CD4-positive, alpha-beta T cell treated with Interferon gamma for 1 hour (primary cell): Measurements from ENCODE around the gene UBE2E2.
"Not testable (repeated sequence)": the region's sequence is repeated elsewhere in the genome, so short reads cannot be mapped to it uniquely, and the experiment has no call there.

ENCODE experiments used
- DNase-seq: peaks from one replicate; pipeline ENCODE4 v3.0.0-alpha.2; 2020

The UBE2E2 gene

DNA sequence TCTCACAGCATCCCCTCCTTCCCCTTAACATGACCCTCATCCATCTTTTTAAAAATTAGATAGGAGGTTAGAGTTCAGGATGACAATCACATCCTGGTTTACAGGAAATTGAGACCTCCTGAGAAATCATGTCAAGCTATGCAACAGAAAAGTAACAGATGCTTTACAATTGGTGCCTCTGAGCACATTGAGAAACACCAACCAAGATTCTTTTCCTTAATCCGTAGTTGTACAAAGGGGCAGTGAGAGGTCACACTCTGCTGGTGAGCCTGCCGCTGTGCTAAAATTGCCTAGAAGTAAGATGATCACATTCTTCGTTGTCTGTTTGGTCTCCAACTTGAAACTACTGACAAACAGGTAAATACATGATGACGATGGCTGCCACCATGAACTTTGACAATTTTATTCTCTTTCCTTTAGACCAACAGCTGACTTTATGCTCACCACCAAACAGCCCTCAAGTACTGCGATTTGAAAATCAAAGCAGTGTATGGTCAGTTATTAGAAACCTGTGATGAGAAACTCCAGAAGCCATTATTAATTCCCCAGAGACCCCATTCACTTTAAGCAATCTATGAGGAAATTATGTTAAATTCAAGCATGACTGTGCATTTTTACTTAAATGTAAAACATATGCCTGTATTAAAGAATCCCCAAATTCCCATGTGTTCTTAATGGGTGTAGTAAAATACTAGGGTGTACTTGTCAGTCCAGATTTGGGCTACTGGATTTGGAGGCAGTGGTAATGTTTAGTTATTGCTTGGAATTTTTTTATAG, 392.0 kb downstream of the UBE2E2 start:
- DNase-seq: no peak

DNA sequence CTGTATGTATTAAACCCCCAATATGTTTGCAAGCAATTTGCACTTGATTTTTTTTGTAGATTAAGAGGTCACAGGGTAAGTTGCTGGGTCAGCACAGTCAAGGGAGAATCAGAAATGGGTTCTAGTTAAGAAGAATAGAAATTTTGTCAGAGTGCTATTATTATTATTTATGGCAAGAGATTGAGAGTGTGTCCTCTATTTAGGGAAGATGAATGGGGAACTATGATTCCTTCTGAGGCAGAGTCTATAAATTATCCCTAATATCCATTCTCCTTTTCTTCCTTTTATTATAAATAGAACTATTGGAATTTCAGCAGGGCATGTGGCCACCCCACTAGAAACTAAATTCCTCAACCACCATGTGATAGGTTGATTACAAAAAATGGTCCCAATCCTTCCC, 392.7 kb downstream of the UBE2E2 start:
- no peak for DNase-seq

DNA sequence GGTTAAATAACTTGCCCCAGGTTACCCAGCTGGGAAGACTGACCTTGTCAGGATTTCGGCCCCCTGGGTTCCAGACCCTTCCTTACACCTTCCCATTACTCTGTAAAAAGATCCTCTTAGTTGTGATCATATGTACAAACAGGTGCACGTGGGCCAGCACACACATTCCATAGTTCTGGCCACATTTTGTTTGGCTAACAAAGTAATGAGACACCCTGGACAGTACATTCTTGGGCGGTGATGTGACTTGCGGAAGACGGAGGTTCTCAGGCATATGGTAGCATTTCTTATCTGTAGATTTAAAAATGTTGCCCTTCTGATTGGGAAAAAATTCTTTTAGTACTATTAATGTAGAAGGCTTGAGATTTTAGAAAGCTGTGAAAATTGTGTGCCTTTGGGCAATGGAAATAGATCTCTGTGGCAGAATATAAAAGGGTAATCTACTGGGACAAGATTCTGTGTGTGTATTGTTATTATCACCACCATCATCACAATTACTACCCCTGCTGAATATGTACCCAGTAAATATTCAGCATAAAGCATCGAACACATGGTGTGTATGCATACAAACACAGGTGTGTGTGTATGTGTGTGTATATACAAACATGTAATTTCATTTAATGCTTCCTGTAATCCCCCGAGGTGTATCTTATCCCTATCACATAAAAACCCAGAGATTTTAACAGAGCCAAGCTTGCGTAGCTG, 397.2 kb downstream of the UBE2E2 start:
- no peak for DNase-seq

DNA sequence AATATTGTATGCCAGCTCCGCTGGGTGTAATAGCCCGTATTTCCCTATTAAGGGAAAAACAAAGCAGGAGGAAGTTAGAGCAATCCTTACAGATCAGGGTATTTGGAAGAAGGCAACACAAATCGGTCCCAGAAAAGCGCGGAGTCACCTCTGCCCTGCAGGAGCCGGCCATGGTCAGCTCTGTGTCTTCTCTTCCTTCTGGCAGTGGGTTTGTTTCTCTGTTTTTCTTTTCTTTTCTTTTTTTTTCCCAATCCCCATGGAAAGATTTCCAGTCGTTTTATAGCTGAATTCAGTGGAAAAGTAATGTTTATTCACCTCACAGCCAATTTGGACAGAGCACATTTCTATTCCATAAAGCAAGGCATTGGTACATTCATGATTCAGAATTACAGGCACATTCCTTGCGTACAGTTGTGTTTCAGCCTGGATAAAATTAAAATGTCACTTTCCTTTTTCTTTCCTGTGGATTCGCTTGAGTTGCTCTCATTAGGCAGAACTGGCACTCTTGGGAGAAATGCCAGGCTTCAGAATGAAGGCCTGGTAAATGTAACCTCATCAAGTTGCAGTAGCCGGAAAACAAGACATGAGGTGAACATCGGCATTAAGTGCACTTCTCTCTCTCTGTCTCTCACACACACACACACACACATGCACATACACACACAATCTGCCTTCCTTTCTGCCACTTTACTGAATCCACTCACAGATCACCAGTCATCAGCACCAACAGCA, 398.1 kb downstream of the UBE2E2 start:
- DNase-seq: no peak

DNA sequence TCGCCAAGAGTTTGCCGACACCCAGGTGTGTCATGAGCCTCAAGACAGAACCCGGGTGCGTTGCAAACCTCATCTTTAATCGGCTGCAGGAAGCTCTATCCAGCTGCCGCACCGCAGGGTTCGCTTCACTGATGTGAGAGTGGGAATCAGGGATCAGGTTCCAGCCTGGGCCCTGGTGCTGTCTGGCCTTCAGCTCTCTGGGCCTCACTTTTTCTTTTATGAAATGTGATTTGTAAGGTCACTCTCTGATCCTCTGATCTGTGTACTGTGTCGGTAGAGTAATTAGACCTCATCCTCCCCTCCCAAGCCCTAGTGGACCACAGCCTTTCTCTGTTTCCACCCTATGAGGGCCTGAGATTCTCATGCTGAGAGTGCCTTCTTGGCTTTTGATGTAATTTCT, 399.8 kb downstream of the UBE2E2 start:
- DNase-seq: no peak

DNA sequence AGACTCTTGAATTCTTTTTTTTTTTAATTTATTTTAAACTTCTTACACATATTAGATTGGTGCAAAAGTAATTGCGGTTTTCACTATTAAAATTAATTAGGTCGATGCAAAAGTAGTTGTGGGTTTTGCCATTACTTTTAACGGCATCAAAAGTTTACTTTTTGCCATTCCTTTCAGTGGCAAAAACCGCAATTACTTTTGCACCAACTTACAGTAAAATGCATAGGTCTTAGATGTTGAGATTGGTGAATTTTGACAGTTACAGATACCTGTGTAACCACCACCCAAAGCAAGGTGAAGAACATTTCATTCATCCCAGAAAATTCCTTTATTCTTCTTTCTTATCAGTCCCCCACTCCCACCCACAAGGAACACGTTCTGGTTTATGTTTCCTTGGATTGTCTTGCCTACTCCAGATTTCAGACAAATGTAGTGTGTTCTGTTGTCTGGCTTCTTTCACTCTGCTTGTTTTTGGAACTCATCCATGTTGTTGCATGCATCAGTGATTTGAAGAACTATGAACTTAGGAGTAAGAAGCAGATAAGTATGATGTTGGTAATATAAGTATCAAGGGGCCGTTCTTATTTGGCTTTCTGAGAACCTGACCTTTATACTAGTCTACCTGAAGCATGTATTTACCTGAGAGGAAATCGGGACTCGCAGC, 404.2 kb downstream of the UBE2E2 start:
- DNase-seq: no peak

DNA sequence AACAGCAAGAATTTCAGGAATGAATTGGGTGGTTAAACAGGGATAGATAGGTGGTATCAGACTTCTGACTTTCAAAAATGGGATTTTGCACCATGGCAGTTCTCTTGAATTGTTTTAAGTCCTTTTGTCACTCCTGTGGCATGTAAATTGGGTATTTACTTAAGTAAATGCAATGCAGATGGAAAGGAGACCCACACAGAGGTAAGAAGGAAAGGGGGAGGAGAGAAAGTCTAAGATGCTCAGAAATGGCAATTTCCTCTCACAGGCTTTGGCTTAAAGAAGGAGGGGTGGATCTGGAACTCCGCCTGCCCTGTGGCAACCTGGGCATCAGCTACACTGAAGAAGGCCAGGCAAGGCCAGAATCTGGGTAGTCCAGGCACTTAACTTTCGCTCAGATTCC, 405.5 kb downstream of the UBE2E2 start:
- DNase-seq: no peak

DNA sequence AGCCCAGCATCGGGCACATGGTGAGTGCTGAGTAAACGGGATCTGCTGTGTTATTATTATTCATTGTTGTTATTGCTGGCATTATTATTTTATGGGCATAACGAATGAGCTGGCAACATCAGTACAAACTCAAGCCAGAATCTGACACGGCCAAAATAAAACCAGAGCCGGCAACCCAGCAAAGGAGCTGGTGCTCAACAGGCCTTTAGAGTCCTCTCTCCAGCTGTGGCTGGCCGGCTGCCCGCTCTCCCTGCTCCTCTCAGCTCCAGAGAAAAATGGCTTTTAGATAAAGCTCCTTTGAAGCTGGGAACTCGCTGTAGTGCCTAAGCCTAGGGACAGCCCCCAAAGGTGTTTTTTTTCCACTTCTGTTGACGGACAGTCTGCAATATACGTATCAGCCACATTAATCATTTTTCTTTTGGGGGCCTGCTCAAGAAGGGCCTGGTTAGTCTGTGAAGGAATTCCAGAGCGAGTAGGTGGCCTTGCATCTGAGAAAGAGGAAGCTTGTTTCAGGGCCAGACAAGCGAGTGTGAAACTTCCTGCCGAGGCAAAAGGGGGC, 408.7 kb downstream of the UBE2E2 start:
- no peak for DNase-seq

DNA sequence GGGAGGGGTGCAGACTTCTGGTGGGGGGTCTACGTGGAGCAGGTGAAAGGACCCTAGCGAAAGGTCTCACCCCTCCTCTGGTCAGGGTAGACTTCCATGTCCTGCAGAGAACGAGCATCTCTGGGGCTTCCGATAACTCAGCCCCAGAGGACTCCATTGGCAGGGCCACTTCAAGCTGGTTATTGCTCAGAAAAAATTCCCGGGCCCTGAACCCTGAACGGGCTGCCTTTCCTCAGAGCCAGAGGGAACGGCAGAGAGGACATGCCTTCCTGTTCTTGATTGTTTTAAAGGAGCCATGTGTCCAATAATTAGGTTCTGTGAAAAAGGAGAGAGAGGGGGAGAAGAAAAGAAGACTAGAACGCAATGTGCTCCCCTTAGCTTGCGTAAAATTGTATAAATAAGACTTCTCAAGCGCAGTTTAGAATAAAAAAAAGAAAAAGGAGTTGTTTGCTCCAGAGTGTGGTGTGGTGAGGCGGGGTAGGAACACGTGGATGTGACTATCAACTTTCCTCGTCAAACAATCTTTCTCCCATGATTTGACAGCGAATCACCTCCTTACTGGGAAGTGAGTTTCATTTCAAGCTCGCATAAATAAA, 409.3 kb downstream of the UBE2E2 start:
- DNase-seq: no peak

DNA sequence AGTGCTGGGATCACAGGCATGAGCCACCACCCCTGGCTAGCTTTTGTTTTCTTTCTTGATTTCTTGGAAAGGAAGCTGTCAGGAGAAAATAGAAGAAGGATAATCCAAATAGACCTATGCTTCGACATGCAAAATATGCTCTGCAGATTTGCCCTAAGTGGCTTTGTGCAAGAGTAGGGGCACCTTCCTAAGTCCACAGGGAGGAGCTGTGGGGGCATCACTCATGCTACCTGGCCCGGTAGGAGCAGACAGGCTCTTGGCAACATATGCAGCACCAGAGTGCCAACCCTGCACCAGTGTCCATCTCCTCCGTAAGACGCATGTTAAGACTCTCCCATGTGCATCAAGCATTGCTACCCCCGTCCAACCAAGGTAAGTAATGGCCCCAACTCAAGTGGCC, 411.9 kb downstream of the UBE2E2 start:
- DNase-seq: no peak

DNA sequence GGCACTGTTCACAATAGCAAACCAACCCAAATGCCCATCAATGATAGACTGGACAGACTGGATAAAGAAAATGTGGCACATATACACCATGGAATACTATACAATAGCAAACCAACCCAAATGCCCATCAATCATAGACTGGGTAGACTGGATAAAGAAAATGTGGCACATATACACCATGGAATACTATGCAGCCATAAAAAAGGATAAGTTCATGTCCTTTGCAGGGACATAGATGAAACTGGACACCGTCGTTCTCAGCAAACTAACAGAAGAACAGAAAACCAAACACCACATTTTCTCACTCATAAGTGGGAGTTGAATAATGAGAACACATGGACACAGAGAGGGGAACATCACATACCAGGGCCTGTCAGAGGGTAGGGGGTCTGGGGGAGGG, 415.3 kb downstream of the UBE2E2 start:
- not testable (repeated sequence) for DNase-seq

DNA sequence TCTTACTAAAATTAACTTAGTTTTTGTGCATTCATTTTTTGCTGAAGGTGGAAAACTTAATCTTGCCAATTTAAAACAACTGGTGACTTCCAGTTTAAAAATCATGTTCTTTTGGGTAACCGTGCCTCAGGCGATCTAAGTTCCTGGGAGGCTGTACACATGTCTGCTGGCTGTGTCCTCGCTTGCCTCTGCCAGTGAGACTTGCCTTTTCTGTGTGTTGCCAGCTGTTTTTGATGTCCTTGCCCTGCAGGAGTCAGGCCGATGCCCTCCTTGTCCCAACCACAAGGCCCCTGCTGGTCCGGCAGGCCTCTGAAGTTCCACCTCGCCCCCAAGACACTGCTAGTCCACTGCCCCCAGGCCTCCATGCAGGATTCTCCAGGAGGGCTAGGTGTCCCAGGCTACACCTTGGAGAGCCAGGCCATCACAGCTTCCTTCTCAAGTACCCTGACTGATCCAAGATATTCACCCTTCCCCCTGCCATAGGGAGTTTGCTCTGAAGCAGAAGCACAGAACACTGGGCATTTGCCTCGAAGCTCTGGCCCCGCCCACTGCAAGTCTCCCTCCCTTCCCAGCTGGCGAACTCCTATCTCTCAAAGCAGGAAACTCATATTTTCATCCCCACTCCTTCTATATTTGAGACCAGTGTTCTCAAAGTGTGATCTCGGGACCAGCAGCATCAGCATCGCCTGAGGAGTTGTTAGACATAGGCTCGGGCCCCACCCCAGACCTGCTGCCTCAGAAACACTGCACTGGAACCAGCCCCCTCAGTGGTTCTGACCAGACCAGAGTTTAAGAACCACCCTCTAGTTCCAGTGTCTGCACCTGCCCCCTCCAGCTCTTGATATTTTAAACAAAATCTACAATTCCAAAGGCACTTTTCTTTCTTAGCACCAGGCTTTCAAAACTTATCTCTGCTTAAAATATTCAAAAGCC, 416.8 kb downstream of the UBE2E2 start:
- no peak for DNase-seq

DNA sequence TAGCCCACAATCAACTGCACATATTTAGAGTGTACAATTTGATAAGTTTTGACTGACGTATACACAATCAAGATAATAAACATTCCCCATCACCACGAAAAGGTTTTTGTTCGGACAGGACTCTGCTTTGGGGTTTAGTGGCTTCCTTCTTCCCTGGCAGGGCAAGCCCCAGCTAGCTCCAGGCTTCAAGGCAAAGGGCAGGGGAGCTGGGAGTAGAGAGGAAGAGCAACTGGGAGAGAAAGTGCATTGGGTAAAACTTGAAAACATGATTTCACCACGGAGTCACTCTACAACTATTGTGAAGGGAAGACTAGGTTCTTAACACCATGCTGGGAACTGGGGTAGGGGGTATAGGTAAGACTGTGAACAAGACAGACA, 417.5 kb downstream of the UBE2E2 start:
- DNase-seq: no peak

DNA sequence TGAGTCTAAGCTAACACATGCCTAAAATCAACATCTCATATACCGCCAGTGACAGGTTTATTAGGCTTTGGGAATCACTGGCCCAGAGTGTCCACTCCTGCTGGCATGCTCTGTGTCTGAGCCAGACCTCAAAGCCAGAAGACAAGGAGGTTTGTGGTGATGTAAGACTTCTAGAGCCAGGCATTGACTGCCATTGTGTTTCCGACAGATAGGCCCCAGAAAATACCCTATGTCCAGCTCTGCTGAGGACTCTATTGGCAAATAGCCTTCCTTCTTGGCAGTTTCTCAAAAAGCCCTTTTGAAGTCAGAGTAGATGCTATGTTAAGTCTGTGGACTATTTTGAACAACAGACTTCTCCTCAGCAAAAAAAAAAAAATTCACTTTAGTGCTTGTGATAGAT, 420.7 kb downstream of the UBE2E2 start:
- DNase-seq: no peak

DNA sequence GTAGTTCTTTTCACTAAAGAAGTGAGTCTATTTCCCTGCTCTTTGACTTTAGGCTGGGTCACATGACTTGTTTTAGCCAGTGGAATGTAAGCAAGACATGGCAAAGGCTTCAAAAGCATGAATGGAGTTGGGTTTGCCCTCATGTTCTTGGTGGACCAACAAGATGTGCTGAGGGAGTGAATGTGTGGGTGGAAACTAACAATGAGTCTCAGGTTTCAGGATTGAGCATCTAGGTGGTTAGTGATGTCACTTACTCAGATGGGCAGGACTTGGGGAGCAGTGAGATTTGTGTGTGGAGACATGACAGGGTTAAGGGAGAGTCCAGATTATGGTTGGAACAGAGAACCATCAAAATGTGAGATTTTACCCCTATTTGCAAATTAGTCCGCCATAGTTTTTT, 421.2 kb downstream of the UBE2E2 start:
- DNase-seq: no peak

DNA sequence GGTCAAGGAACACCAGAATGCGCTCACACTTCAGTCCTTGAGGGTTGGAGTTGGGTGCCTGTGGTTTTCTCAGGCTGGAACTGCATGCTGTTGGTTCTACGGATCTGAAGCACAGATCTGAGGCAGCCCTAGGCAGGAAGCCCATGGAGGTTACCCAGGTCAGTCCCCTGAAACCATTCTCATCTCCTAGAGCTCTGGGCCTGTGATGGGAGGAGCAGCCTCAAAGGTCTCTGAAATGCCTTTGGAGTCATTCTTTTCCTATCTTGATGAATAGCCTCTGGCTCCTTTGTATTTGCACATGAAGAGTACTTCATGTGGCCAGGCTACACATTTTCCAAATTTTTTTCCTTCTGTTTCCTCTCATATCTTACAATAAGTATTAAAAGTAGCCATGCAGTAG, 423.3 kb downstream of the UBE2E2 start:
- no peak for DNase-seq

DNA sequence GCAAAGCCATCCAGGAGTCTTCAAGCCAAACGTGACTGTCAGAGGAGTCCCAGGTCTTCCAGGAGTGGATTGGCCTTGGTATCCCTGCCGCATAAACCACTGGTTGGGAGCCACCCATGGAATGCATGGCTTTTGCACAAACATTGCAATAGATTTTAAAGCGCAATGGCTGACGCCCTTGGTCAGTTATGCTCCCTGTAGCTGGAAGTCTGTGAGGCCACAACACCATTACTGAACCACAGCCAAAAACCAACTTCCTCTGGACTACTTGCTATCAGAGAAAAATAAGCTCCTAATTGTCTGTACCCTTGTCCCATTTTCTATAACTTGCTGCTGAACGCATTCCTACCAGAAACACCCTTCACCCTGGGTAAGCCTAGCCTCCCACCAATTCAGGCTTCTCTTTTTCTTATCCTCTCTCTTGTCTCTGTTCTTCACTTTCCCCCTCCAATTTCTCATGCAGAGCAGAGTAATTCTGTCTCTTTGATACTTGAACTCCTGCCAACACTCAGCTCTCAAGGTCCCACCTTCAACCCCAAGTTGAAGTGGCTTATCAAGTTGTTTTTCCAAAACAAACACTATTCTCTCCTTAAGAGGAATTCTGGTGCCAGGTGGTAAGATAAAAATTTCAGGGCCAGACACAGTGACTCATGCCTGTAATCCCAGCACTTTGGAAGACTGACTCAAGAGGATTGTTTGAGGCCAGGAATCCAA, 426.2 kb downstream of the UBE2E2 start:
- DNase-seq: no peak

DNA sequence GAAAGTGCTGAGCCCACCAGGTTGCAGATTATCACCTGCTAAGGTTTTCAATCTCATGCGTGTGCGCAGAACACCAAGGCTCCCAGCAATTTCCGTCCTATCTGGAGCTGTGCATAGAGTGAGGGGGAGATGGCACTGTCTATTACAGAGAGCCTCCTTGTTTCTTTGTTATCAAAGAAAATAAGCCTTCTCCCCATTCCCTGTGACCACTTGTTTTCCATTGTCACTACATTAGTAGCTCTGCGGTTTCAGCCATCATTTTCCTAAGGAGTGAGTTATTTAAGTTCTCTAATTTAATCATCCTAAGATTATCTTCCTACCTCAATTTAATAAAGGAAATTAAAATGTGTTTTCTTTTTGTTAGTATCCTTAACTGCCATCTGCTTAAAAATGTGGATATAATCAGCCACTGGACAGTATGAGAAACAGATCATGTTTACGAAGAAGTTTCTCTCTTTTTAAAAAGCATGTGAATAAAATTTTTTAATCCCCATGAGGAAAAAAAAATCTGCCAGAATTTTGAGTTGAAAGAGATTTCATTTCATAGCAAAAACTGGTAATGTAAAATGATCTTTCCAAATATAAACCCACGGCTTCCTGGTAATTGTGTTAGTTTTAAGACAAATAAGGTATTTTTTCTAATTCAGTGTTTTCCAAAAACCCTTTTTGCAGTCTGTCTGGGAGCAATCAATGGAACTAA, 430.3 kb downstream of the UBE2E2 start:
- DNase-seq: no peak

DNA sequence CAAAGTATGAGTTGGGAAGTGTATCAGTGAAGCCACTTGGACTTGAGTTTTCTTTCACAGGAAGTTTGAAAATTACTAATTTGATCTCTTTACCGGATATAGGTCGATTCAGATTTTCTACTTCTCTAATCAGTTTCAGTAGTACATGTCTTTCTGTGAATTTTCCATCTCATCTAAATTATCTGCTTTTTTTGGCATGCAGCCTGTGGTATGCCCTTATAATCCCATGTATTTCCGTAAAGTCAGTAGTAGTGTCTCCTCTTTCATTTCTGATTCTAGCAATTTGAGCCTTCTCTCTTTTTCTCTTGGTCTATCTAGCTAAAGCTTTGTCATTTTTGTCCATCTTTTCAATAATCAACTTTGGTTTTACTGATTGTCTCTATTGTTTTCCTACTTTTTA, 434.2 kb downstream of the UBE2E2 start:
- no peak for DNase-seq

DNA sequence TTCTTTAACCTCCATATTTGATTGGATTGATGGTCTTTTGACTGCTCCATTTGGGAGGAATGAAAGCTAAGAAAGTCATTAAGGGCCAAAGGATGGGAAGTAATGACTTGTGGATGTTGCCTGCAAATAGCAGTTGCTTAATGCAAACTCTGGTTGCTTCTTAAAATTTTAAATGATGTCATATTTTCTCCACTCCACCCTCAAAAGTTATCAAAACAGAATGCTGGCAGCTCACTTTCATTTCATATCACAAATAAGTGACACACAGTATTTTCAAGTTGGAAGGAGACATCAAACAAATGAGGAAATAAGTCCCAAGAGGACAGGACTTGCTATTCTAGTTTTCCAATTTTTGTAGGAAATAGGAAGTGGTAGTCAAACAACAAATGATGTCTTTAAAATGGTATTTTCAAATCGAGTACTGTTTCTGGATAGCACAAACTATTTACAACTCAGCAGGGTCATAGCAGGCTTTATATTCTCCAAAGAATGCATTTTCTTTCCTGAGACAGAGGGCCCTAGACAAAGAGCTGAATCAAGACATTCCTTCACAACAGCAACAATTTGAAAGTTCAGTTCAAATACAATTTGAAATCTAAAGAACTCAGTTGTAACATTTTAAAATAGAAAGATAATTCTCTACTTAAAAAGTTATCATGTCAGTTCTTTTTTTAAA, 437.5 kb downstream of the UBE2E2 start:
- DNase-seq: no peak
